ELF-1 (cell line): ENCODE data around the gene TRIM62.

Experiments used
- DNase-seq: peaks from one replicate; pipeline ENCODE4 v3.0.0-alpha.2; 2016; ENCODE audit warnings: low read depth, low spot score

The TRIM62 gene

DNA sequence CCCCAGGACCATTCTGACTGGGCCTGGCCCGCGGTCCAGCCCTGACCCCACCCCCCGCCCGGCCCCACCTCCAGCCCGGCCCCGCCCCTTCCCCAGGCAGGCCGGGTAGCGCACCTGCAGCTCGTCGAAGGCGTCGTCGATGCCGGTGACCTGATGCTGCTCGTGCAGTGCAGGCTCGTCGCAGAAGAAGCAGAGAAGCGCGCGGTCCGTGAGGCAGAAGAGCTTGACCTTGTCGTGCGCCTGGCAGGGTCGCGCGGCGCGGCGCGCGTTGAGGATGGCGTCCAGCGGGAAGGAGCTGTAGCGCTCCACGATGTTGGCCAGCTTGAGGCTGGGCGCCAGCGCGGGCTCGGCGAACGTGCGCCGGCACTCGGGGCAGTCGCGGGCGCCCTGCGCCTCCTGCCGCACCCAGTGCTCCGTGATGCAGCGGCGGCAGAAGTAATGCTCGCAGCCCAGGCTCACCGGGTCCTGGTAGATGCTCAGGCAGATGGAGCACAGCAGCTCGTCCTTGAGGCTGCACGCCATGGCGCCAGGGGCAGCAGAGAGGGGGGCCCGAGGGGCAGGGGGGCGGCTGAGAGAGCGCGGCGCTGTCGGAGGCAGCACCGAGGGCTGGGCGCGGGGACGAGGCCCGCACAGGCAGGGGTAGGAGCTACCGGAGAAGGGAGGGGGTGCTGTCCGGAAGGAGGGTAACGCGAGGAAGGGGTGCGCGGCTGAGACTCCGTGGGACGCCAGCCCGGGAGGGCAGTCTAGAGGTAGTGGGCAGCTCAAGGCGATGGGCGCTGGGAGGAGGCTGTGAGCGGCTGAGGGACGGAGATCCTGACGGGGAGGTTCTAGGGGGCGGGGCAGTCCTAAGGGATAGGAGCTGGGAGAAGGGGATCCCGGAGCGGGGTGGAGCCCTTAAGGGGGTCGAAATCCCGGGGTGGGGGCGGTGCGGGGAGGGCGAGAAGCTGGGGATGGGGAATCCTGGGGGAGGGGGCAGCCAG is 642 bp downstream of the TRIM62 start:
- peak; percentile 82 for DNase-seq

DNA sequence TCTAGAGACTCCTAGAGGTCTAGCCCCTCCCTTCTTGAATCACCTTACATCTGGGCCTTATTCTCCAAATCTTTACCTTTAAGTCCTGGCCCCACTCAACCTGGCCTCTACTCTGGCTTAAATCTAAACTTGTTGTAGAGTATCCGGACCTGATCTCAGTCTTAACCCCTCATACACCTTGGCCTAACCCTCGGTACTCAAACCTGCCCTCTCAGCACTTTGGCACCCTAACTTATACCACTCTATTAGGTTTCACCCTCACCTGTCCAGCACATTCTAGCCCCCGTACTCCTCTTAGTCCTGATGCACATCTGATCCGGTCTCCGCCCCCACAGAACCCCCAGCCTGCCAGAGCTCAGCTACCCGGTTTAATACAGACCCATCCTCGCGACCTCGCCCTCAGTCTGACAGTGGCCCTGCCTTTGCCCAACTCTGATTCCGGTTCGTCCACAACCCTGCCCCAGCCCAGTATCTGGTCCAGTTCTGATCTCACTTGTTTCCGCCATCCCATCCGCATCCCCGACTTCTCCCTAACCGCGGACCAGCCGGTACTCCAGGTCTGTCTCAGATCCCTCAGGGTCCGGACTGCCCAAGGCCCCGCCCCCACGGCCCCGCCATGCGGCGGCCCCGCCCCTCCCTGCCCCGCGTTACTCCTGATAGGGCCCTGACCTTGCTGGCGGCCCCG is 1.5 kb downstream of the TRIM62 start:
- DNase-seq, result no peak

DNA sequence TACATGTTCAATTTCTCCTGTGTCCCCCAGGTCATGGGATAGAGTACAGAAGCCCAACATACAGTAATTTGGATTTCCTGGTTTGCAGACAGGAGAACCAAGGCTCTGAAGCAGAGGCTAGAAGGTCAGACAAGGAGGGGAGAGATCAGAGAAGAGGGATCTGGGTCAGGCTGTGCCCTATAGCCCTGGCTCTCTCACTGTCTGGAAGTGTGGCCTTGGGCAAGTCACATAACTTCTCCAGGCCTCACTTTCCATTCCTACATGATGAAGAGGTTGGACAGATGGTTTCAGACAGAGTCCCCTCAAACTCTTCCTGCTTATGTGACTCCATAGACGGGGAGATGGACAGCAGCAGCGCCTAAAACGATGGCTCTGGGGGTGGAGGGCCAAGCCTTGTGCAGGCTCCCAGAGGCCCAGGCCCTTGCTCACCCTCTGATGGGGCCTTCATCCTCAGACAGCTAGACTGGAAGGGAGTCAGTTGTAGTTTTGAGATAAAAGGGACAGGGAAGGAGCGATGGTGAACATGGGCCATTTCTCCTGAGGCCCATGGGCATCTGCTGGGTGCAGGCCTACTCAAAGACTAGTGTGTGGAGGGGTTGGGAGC is 2.9 kb downstream of the TRIM62 start:
- DNase-seq, result no peak

DNA sequence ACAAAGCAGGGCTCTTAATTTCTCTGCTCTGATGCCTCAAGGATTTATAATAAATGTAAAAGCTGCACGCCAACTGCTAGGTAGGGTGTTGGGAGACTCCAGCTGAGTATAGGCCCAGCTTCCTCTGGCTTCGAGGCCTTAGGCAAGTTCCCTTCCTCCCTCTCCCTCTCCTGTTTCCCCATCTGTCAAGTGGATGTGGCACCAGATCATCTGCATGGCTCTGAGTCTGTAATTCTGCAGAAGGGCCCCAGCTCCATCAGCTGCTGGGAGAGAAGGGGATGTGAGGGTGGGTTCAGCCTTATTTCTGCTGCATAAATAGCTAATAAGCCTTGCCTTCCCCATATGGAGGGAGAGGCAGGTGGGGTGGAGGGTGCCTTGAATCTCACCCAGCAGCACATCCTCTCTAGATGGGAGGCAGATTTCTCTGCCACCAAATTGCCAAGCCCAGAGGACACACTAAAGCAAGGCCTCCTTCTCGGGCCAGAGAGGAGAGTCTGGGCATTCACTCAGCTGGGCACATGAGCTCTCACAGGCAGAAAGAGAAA is 3.8 kb downstream of the TRIM62 start:
- DNase-seq, result no peak

DNA sequence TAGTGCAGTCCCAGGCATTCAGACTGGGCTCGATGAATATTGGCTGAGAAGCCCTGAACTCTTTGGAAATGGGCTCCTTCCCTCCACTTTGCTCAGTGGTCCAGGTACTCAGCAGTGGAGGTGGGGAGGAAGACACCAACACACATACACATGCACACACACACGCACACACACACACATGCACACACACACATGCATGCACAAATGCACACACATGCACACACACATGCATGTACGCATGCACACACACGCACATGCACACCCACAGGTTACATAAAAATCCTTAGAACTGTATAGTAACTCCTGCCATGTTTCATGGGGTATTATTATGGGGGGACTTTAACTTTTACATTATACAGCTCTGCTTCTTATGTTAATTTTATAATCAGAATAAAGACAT is 5.0 kb downstream of the TRIM62 start:
- no peak for DNase-seq

DNA sequence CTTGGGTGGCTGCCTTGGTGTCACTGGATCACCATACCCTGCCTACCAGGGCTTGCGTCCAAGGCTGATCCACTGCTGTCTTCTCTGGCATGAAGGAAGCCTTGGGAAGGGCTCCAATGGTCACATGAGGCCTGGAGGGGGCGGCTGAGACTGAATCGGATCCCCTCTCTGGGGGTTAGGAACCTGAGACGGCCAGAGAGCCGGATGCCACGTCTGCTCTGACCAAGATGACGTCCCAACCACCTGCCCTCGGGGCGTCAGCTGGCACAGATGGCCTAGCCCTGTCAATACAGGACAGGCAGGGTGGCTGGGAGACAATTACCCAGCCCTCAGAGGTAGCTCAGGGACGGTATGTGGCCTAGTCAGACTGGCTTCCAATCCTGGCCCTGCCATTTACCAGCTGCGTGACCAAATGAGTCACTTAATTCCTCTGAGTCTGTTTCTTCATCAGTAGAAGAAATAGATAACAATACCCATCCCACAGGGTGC is 5.4 kb downstream of the TRIM62 start:
- DNase-seq, result peak; percentile 74

DNA sequence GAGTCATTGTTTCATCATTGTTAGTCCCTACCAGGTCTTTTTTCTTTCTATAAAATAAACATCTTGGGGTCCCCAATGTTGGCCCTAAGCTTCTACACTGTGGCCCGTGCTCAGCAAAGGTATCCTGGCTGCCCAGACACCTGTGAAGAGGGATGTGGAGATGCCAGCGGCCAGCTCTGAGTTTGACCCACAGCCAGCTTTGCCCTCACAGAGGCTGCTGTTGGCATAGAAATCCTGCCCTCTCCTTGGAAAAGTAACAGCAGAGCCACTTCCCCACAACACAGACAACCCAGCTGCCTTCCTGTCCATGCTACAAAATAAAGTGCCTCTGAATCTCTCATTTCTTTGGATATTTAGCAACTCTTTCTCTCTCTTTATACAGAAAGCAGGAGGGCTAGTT is 6.0 kb downstream of the TRIM62 start:
- DNase-seq, result no peak

DNA sequence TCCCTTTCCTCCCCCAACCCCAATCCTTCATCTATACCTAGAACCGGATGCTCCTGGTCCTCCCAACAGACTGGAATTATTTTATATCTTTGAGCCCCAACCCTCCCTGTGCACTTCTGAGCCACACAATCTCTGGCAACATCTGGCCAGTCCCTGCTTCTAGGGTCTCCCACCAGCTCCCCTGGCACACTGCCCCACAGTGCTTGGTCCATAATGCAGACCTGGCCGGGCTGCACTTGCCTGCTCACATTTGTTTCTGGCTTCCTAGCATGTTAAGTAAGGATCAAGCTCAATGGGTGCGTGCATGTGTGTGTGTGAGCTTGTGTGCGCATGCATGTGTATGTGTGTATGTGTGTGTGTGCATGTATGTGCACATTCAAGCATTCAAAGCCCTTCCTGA is 8.8 kb downstream of the TRIM62 start:
- DNase-seq, result no peak

DNA sequence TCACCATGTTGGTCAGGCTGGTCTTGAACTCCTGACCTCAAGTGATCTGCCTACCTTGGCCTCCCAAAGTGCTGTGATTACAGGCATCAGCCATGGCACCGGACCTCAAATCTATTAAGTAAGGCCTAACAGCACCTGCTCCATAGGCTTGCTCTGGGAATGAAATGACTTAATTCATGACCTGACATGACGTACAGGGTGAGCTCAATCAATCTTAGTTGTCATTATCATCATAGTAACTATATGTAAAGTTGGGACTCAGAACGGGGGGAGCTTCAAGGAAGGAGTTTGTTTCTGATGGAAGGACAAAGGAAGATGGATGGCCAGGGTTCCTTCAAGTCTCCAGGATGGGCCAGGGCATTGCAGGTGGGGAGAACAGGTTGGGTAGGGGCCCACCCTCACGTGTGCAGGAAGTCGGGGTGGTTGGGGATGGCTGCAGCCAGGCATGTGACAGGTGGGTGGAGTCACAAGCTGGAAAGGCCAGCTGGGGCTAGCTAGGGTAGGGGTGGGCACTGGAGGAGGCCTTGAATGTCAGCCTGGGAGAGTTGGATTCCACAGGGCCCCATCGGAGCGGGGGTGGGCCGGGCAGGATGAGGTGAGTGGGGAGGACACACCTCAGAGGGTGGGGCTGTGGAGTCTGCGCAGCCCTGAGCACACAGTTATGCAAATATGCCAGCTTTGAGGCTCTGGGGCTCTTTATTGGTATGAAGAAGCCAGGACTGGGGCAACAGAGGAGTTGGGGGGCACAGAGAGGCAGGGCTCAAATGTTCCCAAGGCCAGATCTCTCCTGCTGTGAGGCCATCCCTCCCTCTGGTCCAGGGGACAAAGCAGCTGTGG is 9.6 kb downstream of the TRIM62 start:
- DNase-seq, result no peak

DNA sequence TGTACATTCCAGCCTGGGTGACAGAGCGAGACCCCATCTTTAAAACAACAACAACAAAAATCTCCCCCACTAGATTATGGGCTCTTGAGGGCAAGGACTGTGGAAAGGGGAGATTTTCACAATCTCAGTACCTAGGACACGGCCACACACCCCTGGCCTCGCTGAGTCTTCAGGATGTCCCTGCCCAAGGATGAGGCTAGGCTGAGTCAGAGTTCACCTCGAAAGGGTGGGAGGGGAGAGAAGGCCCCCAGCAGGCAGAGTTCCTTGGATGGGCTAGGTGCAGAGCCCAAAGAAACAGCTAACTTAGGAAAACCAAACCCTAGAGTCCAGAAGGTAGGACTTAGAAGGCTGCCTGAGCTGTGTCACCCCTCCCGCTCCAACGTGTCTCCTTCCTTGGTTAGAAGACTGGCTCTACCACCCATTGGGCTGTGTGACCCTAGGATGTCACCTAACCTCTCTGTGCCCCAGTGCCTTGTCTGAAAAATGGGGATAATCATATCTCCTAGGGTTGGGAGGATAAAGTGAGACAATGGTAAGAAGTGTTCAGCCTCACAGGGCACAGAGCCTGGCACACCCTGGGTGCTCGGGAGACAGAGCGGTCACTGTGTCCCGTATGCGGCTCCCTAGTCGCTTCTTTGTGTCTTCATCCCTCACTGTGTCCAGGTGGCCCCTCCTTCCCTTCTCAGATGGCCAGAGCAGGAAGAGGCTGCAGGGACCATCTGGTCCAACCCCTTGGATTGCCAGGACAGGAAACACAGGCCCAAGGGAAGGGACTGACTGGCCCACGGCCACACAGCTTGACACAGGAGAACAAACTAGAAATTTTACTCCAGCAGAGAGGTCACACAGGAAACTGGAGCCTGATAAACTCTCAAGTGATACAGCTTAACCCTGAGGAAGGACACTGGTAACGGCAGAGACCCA is 11.2 kb downstream of the TRIM62 start:
- DNase-seq, result no peak

DNA sequence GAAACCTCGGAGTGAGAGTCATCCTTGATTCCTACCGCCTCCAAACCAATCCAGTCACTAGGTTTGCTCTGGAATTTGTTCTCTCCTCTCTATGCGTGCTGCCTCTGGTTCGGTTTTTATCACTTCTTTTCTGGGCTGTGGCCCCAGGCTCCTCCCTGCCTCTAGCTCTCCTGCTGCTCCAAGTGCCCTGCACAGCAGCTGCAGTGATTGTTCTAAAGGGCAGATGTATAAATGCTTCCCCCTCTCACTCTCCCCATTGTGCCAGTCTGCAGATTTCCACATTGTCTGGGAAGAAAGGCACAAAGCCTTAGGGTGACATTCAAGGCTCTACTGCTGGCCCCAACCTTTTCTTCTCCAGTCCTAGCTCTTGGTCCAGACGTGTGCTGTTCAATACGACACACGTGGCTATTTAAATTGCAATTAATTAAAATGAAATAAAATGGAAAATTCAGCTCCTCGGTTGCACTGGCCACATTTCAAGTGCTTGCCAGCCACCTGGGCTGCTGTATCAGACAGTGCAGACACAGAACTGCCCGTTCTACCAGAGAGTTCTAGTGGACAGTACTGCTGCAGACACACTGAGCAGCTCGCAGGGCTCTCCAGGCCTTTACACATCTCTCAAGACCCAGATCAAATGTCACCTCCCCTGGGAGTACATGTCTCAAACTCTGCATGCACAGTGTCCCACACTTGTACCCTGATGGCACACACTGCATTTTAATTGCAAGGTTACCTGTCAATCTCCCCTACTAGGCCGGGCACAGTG is 12.4 kb downstream of the TRIM62 start:
- DNase-seq, result peak; percentile 61

DNA sequence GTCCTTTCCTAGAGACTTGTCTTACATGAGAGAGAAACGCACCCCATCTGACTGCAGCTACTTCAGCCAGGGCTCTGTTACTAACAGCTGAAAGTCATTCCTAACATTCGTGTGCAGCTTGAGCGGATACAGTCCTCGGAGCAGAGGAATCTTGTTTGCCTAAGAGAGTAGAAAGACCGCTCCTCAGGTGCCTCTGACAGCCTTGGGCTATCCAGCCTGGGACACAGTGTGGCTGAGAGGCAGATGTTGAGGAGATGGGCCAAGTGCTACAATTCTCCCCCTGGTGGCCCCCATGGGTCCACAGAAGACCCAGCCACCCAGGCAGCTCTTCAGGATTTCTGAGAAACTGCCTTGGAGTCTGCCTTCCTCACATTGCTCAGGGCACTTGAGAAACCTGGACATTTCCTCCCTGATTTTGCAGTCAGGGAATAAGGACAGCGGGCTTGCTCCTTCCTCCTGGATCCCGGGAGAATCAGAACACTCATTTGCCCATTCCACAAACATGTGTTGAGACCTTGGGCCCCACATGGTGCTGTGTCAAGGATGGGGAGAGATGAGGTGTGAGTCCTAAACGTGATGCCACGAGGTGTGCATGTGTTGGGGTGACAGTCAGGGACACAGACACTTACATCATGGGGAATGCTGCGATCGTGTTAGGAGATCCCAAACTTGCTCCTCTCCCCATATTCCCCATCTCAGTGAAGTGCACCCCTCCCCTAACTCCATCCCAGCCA is 13.1 kb downstream of the TRIM62 start:
- DNase-seq, result peak; percentile 82

DNA sequence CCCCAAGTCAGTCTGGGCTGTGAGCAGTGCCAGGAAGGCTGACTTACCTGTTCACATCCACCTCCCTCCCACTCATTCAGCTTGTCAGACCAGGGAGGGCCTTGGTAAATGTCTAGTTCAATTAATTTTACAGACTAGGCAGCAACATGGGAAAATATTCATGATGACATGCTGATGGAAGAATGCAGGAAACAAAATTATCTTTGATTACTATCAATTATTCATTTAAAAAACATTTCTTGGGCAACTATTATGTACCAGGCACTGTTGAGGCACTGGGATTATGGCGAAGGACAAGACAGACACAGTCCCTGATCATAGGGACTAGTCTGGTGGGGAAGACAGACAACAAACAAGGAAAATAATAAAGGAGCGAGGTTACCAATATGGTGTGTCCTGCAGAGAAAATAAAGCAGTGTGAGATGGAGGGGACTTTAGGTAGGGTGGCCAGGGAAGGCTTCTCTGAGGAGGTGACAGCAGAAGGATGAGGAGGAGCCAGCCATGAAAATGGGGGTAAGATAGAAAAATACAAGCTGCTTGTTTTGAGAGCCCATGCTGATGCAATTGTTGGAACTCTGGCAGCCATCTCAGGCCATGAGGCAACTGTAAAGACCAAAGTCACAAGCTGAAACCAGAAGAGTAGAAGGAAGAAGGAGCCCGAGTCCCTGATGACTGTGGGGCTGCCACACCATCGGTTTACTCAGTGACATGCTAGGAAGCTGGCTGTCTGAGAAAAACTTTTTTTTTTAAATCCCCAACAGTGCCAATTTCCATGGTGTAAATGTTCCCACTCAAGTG is 14.0 kb downstream of the TRIM62 start:
- no peak for DNase-seq

DNA sequence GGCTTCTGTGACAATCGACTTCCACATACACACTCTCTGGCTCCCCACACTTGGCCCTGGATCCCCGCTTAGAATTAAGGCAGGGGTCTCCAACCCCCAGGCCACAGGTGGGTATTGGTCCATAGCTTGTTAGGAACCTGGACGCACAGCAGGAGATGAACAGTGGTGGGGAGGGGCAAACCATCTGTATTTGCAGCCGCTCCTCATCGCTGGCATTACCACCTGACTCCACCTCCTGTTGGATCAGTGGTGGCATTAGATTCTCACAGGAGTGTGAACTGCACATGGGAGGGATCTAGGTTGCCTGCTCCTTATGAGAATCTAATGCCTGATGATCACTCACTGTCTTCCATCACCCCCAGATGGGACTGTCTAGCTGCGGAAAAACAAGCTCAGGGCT is 16.0 kb downstream of the TRIM62 start:
- no peak for DNase-seq

DNA sequence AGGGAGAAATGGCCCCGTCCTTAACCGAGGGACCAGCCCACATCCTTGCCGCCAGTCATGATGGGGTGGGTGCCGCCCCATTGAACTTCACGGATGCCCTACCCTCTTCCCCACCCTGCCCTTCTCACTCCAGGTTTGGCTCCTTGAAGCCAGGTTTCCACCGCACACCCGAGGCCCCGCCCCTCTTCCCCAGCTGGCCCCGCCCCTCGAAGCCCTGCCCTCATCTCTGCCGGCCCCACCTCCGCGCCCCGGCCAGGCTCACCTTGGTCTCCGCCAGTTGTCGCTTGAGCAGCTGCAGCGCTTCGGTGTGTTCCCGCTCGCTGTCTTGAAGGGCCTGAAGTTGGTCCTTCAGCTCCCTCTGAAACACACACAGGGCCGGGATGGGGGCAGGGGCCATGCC is 16.6 kb downstream of the TRIM62 start:
- peak; percentile 71 for DNase-seq

DNA sequence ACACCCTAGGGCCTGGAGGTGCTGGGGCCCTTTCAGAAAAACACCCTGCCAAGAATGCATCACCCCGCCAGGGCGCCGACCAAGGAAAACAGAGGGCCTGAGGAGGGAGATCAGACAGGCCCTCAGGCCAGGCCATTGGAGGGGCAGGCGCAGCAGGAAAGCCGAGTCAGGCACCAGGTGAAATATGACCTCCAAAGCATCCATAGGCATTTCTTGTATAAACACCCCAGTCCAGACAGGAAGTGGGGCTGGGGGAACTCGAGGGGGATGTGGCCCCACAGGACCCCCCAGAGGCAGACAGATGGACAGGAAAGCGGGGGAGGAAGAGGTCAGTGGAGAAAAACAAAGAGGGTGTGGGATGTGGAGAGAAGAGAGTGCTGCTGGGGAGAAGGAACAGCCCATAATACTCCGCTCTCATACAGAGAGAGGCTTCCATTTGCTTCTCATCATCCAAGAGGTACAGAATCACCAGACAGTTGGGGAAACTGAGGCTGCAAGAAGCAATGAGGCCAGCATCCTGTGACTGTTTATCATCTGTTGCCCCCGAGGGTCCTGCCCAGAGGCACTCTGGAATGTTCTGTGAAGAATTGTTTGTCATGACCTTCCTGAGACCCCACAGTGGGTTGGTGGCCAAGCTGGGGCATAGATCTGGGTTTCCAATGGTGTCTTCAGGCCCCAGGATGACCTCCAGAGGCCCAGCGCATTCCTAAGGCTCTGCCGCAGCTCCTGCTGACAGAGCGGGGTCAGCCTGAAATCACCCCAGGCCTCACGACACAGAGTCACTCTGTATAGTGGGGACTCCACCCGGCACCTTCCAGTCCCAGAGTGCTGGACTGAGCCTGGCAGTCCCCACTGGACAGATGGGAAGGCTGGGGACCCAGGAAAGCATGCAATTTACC is 18.0 kb downstream of the TRIM62 start:
- peak; percentile 83 for DNase-seq

DNA sequence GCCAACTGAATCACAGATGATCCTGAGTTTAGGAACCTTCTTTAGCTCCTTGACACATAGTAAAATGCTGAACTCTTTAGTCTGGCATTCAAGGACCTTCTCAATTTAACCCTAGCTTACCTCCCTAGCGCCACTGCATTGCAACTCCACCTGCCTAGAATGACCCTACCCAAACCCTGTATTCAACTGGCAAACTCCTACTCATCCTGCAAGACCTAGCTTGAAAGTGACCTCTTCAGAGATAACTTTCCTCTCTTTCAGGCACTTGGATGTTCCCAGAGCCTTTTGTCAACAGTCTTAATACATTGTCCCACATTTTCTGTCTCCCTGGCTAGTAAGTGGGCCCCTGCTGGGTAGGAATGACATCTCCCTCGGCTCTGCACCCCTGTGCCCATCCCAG is 19.7 kb downstream of the TRIM62 start:
- DNase-seq, result no peak
